Right cardiac atrium (tissue), 5 donors: ENCODE data around the gene GABRG2. TPM values are rescaled to one million over a fixed set of nuclear protein-coding genes. Genes with fewer than 3 reads are reported as not detected.

Experiments used
- ATAC-seq, 2 donors: fragments of 200-7000 bp; cut with Tn5 transposase; one replicate each; pipeline versions ENCODE4 v1.8.0 to v1.9.1; 2020; ENCODE audit warnings: moderate library complexity in 2 of 2, mild to moderate bottlenecking in 1 of 2
- DNase-seq, 3 donors: peaks; one replicate each; pipeline ENCODE4 v3.0.0-alpha.2; 2020
- H3K27ac ChIP-seq: one replicate; pipeline ENCODE4 v1.5.1; 2013; ENCODE audit warnings: mild to moderate bottlenecking, low read length, control low read depth, moderate library complexity
- H3K27me3 ChIP-seq: one replicate; pipeline ENCODE4 v1.6.1; 2013; ENCODE audit not compliant: control insufficient read depth, insufficient read depth
- H3K4me1 ChIP-seq: one replicate; pipeline ENCODE4 v1.6.1; 2013; ENCODE audit warnings: low read length; ENCODE audit not compliant: control insufficient read depth, insufficient read depth
- H3K4me3 ChIP-seq: one replicate; pipeline ENCODE4 v1.5.1; 2013; ENCODE audit warnings: low read length, control low read depth
- H3K9me3 ChIP-seq: one replicate; pipeline ENCODE4 v1.6.1; 2013; ENCODE audit warnings: low read length; ENCODE audit not compliant: control insufficient read depth
- WGBS: extraction: QIAGEN DNeasy Blood & Tissue Kit; methylation state at CpG from one replicate; pipeline ENCODE4 v1.1.7; 2013; 5-methylcytosine and 5-hydroxymethylcytosine counted together
- intact Hi-C, 4 donors: fragments of 100-400 bp; cut with DNase I; formaldehyde crosslinking; loops; one replicate each; pipeline versions ENCODE4 v1.11.0 to v1.14.0; 2022 to 2023
- polyA plus RNA-seq: library from polyadenylated mRNA; stranded (reverse); fragments of 200-250 nt; gene quantifications from one replicate; pipeline ENCODE4 v1.2.3, GENCODE V29; 2013
- total RNA-seq, 4 donors: library from RNA; stranded (reverse); fragmentation: NEBNext Ultra II Directional; extraction: Animal tissue kit (Norgen Biotek cat#: 25700); gene quantifications; one replicate each; pipeline ENCODE4 v1.2.1, GENCODE V29; 2021
- donor health status: healthy with polysubstance abuse.
- donor health status: DM: no; HTN: yes; CAD: no.
- donor health status: DM: no; HTN: no; CAD: no.
- donor health status: DM: no; HTN: yes; CAD: no; lungs with severe emphysema.
- donor health status: DM: yes; HTN: yes; CAD: no.

The GABRG2 gene
- total and polyA plus RNA-seq, 5 donors, result not detected

- ATAC-seq (no peak), DNase-seq (no peak)
- intact Hi-C loops, result no loop called here
- H3K27me3 ChIP-seq, result no peaks in the 10 kb centered on the region
- H3K4me1 ChIP-seq, result no peaks in the 10 kb centered on the region
- WGBS, result 75% methylated on average over 5 of the region's 5 CpGs
- no peak overlapping the region for H3K27ac ChIP-seq
- H3K4me3 ChIP-seq, result no peak overlapping the region
- H3K9me3 ChIP-seq, result no peaks in the 10 kb centered on the region
Measured at GRCh38 chr5:162189719-162190118, 122.1 kb downstream of the GABRG2 start.

GRCh38 chr5:162193012-162193411 is 125.4 kb downstream of the GABRG2 start:
- intact Hi-C loops, result no loop called here
- Histone ChIP-seq H3K9me3 (no peaks in the 10 kb centered on the region), H3K4me3 (no peak overlapping the region), H3K27ac (no peak overlapping the region), H3K4me1 (no peaks in the 10 kb centered on the region), H3K27me3 (no peaks in the 10 kb centered on the region)
- WGBS, result 66% methylated on average over 6 of the region's 6 CpGs
- ATAC-seq (no peak), DNase-seq (no peak)

- no peak for ATAC-seq
- Histone ChIP-seq H3K27ac (no peak overlapping the region), H3K4me3 (no peak overlapping the region), H3K9me3 (no peaks in the 10 kb centered on the region), H3K27me3 (no peaks in the 10 kb centered on the region), H3K4me1 (no peaks in the 10 kb centered on the region)
- 44% methylated on average over 1 of the region's 1 CpG for WGBS
- DNase-seq, result no peak
- intact Hi-C loops, result no loop called here
Measured at GRCh38 chr5:162196351-162196750, 128.8 kb downstream of the GABRG2 start.

- DNase-seq (no peak), ATAC-seq (no peak)
- no peaks in the 10 kb centered on the region for H3K27me3 ChIP-seq
- no peaks in the 10 kb centered on the region for H3K9me3 ChIP-seq
- no peaks in the 10 kb centered on the region for H3K4me1 ChIP-seq
- no peak overlapping the region for H3K27ac ChIP-seq
- H3K4me3 ChIP-seq, result no peak overlapping the region
- whole genome bisulfite sequencing, result 74% methylated on average over 1 of the region's 1 CpG
- intact Hi-C loops, result no loop called here
Measured at GRCh38 chr5:162202285-162202880, 134.8 kb downstream of the GABRG2 start.

Other genes with a start within 250 kb of the GABRG2 start
- gene GABRA1, start 219.7 kb upstream of the GABRG2 start, total RNA-seq, result not detected
- gene GABRA1, start 219.7 kb upstream of the GABRG2 start, polyA plus RNA-seq, result not detected